ENCODE results near the gene CALR. TPM values are rescaled to one million over a fixed set of nuclear protein-coding genes. Genes with fewer than 3 reads are reported as not detected.
A peak's percentile ranks its signal among the peaks of the same experiment; 100 is the strongest.

Gene CALR
- total and polyA plus RNA-seq, 9 of the 15 experiments (the other 6 are each of a cell fraction or from before 2014, with no cell fraction given), result 126 to 811 (median 642) TPM

- TF ChIP-seq ZNF518B (CRISPR knock-in tag; IDR thresholded peaks at IDR 0.05) (no peak), GATAD2B (IDR thresholded peaks at IDR 0.05; ENCODE audit: borderline replicate concordance) (peak; percentile 100), RBM39 (optimal IDR thresholded peaks at IDR 0.05; ENCODE audit: low read depth, low read length) (peak; percentile 29), ETS2 (tag; IDR thresholded peaks at IDR 0.05; ENCODE audit: borderline replicate concordance, poor library complexity, severe bottlenecking) (no peak), SAFB (IDR thresholded peaks at IDR 0.05; ENCODE audit: borderline replicate concordance, low read depth, low read length) (peak; percentile 99), CBFA2T2 (conservative IDR thresholded peaks at IDR 0.05) (peak; percentile 84), SAP30 (IDR thresholded peaks at IDR 0.05; ENCODE audit: borderline replicate concordance, insufficient read depth, low read depth, low read length, poor library complexity, severe bottlenecking) (peak; percentile 64), SIRT6 (IDR thresholded peaks at IDR 0.05; ENCODE audit: low read depth, low read length) (no peak), ZC3H4 (CRISPR knock-in tag; IDR thresholded peaks at IDR 0.05; ENCODE audit: borderline replicate concordance) (no peak), ZNF668 (CRISPR knock-in tag; IDR thresholded peaks at IDR 0.05) (peak; percentile 18; the same call in 1 of the 2 replicates), DEAF1 (CRISPR knock-in tag; IDR thresholded peaks at IDR 0.05) (no peak), MEF2A (IDR thresholded peaks at IDR 0.05; ENCODE audit: control insufficient read depth, low read depth, low read length) (no peak), ZNF146 (CRISPR knock-in tag; IDR thresholded peaks at IDR 0.05; ENCODE audit: unreplicated experiment) (no peak), TAL1 (IDR thresholded peaks at IDR 0.05) (no peak), ZNF175 (CRISPR knock-in tag; IDR thresholded peaks at IDR 0.05; ENCODE audit: low read depth) (no peak; the same call in 1 of the 2 replicates), FOXM1 (IDR thresholded peaks at IDR 0.05; ENCODE audit: low read depth) (no peak; the same call in 1 of the 2 replicates), FOXM1 (CRISPR knock-in tag; IDR thresholded peaks at IDR 0.05; ENCODE audit: low read depth) (0 out of 2 replicates have a peak, but pooled peaks have one; percentile 19), MLX (CRISPR knock-in tag; conservative IDR thresholded peaks at IDR 0.05) (0 out of 4 replicates have a peak, but pooled peaks of 1 of the 2 experiments have one; percentile 53), MLLT1 (IDR thresholded peaks at IDR 0.05) (0 out of 4 replicates have a peak, but pooled peaks of 1 of the 2 experiments have one; percentile 9)
These were observed at the start of gene CALR (continued) for GRCh38 chr19:12937927-12938778.
